ENCODE measurements around the gene MAPK8IP1. TPM values are rescaled to one million over a fixed set of nuclear protein-coding genes. Genes with fewer than 3 reads are reported as not detected.

The MAPK8IP1 gene
- total RNA-seq, result 131 TPM

DNA sequence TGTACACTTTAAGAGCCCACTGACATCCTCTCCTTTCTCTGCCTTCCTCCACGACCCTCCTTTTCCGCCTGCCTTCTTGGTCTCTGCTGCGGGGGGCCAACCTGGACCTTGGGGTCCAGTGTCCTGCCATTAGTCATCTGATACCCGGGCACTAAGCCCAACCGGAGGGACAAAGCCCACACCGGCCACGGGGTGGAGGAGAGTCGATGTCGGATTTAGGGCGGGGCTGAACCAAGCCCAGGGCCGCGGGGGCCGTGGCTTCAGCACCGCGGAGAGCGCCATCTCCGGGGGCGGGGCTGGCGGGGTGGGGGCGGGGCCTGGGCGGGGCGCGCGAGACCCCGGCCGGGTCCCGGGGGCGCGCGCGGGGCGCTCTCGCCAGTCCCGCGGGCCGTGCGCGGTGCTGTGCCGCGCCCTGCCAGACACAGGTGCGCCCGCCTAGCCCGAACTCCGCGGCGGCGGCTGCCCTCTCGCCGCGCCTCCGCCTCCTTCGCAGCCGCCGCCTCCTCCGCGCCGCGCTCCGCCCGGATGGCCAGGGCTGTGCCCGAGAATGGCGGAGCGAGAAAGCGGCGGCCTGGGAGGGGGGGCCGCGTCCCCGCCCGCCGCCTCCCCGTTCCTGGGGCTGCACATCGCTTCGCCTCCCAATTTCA is at the start of gene MAPK8IP1:
Gene MAPK8IP1, plus strand, starts transcription at position 378 of the 647 bp plus-strand sequence. Its CDS starts 170 bp downstream, at position 548.

GRCh38 chr11:45846974-45847910 is 38.2 kb upstream of the MAPK8IP1 start, which contains the start of gene CRY2:
CRY2 (plus strand) TSS chr11:45847475; CDS start chr11:45847491, 16 bp downstream.

GRCh38 chr11:45906965-45907611 is 21.6 kb downstream of the MAPK8IP1 start, which contains the start of gene FREY1:
FREY1 (minus strand) TSS chr11:45907271; CDS start chr11:45907245, 26 bp downstream.

GRCh38 chr11:45917623-45918330 is 32.3 kb downstream of the MAPK8IP1 start, which contains the start of gene PEX16:
PEX16 (minus strand) TSS chr11:45917877; CDS start chr11:45917811, 66 bp downstream.

DNA sequence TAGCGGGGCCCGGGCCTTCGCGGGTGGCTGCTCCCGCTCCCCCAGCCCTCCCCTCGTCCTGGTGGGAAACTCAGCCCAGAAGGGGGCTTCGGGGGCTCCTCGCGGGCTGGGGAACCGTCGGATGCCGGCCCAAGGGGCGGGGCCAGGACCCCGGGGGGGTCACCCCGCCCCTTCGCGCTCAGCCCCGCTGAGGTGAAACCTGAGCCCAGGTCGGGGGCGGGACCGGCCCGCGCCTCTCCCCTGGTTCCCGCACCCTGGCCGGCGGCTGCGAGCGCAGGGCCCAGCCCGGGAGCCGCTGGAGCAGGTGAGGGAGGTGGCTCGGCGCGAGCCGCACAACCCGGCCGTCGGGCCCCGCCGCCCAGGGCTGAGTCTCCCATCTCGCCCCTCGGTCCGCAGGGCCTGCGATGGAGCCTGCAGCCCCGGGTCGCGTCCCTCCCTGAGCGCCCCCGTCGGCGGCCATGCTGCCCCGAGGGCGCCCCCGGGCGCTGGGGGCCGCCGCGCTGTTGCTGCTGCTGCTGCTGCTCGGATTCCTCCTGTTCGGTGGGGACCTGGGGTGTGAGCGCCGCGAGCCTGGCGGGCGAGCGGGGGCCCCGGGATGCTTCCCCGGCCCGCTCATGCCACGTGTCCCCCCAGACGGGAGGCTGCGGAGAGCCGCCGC is 37.1 kb downstream of the MAPK8IP1 start, which contains the start of gene LARGE2:
Gene LARGE2, plus strand, starts transcription at position 232 of the 658 bp plus-strand sequence. Its CDS starts 227 bp downstream, at position 459.

Other genes starting within 250 kb of the MAPK8IP1 start
- 37.8 TPM for gene CHST1, start 220.0 kb upstream of the MAPK8IP1 start, total RNA-seq
- 6.7 TPM for gene SLC35C1, start 80.5 kb upstream of the MAPK8IP1 start, total RNA-seq
- 46.8 TPM for gene CRY2, start 38.2 kb upstream of the MAPK8IP1 start, total RNA-seq
- gene FREY1, start 21.6 kb downstream of the MAPK8IP1 start, total RNA-seq, result 1.2 TPM
- gene PEX16, start 32.2 kb downstream of the MAPK8IP1 start, total RNA-seq, result 15.7 TPM
- gene LARGE2, start 37.0 kb downstream of the MAPK8IP1 start, total RNA-seq, result 0.23 TPM
- gene PHF21A, start 235.8 kb downstream of the MAPK8IP1 start, total RNA-seq, result 37.8 TPM